BLaER1 (cell line): ENCODE measurements around the gene NFIX.

Source experiments
- H3K27ac ChIP-seq: shearing (Covaris generic); formaldehyde crosslinking; 2 replicates; pipeline ENCODE4 v1.8.1; 2022
- H3K27me3 ChIP-seq: shearing (Covaris generic); formaldehyde crosslinking; 2 replicates; pipeline ENCODE4 v1.8.1; 2022
- H3K36me3 ChIP-seq: shearing (Covaris generic); formaldehyde crosslinking; 2 replicates; pipeline ENCODE4 v1.8.1; 2022
- H3K4me1 ChIP-seq: shearing (Covaris generic); formaldehyde crosslinking; 2 replicates; pipeline ENCODE4 v1.8.1; 2022
- H3K4me2 ChIP-seq: shearing (Covaris generic); formaldehyde crosslinking; 2 replicates; pipeline ENCODE4 v1.8.1; 2022
- H3K4me3 ChIP-seq: shearing (Covaris generic); formaldehyde crosslinking; 2 replicates; pipeline ENCODE4 v1.8.1; 2022
- H3K9ac ChIP-seq: shearing (Covaris generic); formaldehyde crosslinking; 2 replicates; pipeline ENCODE4 v1.8.1; 2022
- H3K9me3 ChIP-seq: shearing (Covaris generic); formaldehyde crosslinking; 2 replicates; pipeline ENCODE4 v1.8.1; 2022
- H4K20me1 ChIP-seq: shearing (Covaris generic); formaldehyde crosslinking; 2 replicates; pipeline ENCODE4 v1.8.1; 2022
- Cebpa-rat ChIP-seq: shearing (Covaris generic); IDR thresholded peaks from 2 replicates; pipeline ENCODE4 v1.8.1; 2022

Gene NFIX

GRCh38 chr19:13099073-13099999 is 104.1 kb downstream of the NFIX start:
- Histone ChIP-seq H3K9ac (peak overlapping the region; percentile 77), H3K4me1 (peaks cover 81% of the 10 kb centered on the region), H3K36me3 (peaks cover 14% of the 10 kb centered on the region), H3K27ac (peak overlapping the region; percentile 84), H3K27me3 (peaks cover 23% of the 10 kb centered on the region; the same call in 1 of the 2 replicates), H4K20me1 (peaks cover 53% of the 10 kb centered on the region), H3K9me3 (no peaks in the 10 kb centered on the region), H3K4me3 (peak overlapping the region; percentile 89), H3K4me2 (peak overlapping the region; percentile 99)
- TF ChIP-seq Cebpa-rat, result no peak

- no peaks in the 10 kb centered on the region for H3K9me3 ChIP-seq
- H3K36me3 ChIP-seq, result peaks cover 14% of the 10 kb centered on the region
- peak overlapping the region; percentile 77 for H3K9ac ChIP-seq
- peaks cover 23% of the 10 kb centered on the region; the same call in 1 of the 2 replicates for H3K27me3 ChIP-seq
- peaks cover 53% of the 10 kb centered on the region for H4K20me1 ChIP-seq
- H3K27ac ChIP-seq, result peak overlapping the region; percentile 84
- peak overlapping the region; percentile 99 for H3K4me2 ChIP-seq
- peak overlapping the region; percentile 89 for H3K4me3 ChIP-seq
- TF ChIP-seq Cebpa-rat, result no peak
- peaks cover 79% of the 10 kb centered on the region for H3K4me1 ChIP-seq
These were observed 104.8 kb downstream of the NFIX start for GRCh38 chr19:13100031-13100588.

- Histone ChIP-seq H4K20me1 (peaks cover 51% of the 10 kb centered on the region), H3K4me1 (peaks cover 80% of the 10 kb centered on the region), H3K4me2 (peak overlapping the region; percentile 99), H3K36me3 (peaks cover 14% of the 10 kb centered on the region), H3K27me3 (peaks cover 23% of the 10 kb centered on the region; the same call in 1 of the 2 replicates), H3K4me3 (peak overlapping the region; percentile 89), H3K9ac (peak overlapping the region; percentile 96), H3K27ac (peak overlapping the region; percentile 98), H3K9me3 (no peaks in the 10 kb centered on the region)
- TF ChIP-seq Cebpa-rat, result no peak
These were observed 105.7 kb downstream of the NFIX start for GRCh38 chr19:13100841-13101589.

GRCh38 chr19:13101590-13102415 is 106.5 kb downstream of the NFIX start:
- Histone ChIP-seq H3K27ac (peak overlapping the region; percentile 98), H3K4me3 (peak overlapping the region; percentile 89), H3K4me2 (peak overlapping the region; percentile 99)

GRCh38 chr19:13102416-13102665 is 107.1 kb downstream of the NFIX start:
- peak overlapping the region; percentile 89 for H3K4me3 ChIP-seq
- H3K4me1 ChIP-seq, result peaks cover 77% of the 10 kb centered on the region
- H4K20me1 ChIP-seq, result peaks cover 38% of the 10 kb centered on the region
- no peaks in the 10 kb centered on the region for H3K9me3 ChIP-seq
- H3K36me3 ChIP-seq, result peaks cover 16% of the 10 kb centered on the region
- peak overlapping the region; percentile 99 for H3K4me2 ChIP-seq
- peak overlapping the region; percentile 96 for H3K9ac ChIP-seq
- no peak for TF ChIP-seq Cebpa-rat
- peaks cover 15% of the 10 kb centered on the region; the same call in 1 of the 2 replicates for H3K27me3 ChIP-seq
- H3K27ac ChIP-seq, result peak overlapping the region; percentile 98

More at GRCh38 chr19:13101590-13102415, 106.5 kb downstream of the NFIX start:
- Histone ChIP-seq H3K9ac (peak overlapping the region; percentile 96), H3K4me1 (peaks cover 78% of the 10 kb centered on the region), H3K36me3 (peaks cover 14% of the 10 kb centered on the region), H4K20me1 (peaks cover 43% of the 10 kb centered on the region), H3K27me3 (peaks cover 19% of the 10 kb centered on the region; the same call in 1 of the 2 replicates), H3K9me3 (no peaks in the 10 kb centered on the region)
- TF ChIP-seq Cebpa-rat, result no peak

- Histone ChIP-seq H3K4me3 (peak within 1 kb of the TSS; percentile 89), H3K27me3 (peaks cover 11% of the 10 kb centered on the region; the same call in 1 of the 2 replicates), H4K20me1 (peaks cover 36% of the 10 kb centered on the region), H3K4me2 (peak within 1 kb of the TSS; percentile 99), H3K27ac (peak within 1 kb of the TSS; percentile 98), H3K4me1 (peaks cover 79% of the 10 kb centered on the region), H3K9me3 (no peaks in the 10 kb centered on the region), H3K9ac (peak within 1 kb of the TSS; percentile 96), H3K36me3 (peaks cover 22% of the 10 kb centered on the region)
- TF ChIP-seq Cebpa-rat, result no peak
These were observed 107.6 kb downstream of the NFIX start, which contains the start of gene LYL1 for GRCh38 chr19:13102666-13103580. LYL1 (minus strand) TSS chr19:13102858; CDS start chr19:13101171, 1,687 bp downstream.

- peaks cover 5% of the 10 kb centered on the region; the same call in 1 of the 2 replicates for H3K27me3 ChIP-seq
- H3K36me3 ChIP-seq, result peaks cover 30% of the 10 kb centered on the region
- peak; percentile 77 for TF ChIP-seq Cebpa-rat
- H3K4me3 ChIP-seq, result peak overlapping the region; percentile 89
- no peaks in the 10 kb centered on the region for H3K9me3 ChIP-seq
- peak overlapping the region; percentile 99 for H3K4me2 ChIP-seq
- H4K20me1 ChIP-seq, result peaks cover 33% of the 10 kb centered on the region
- peak overlapping the region; percentile 98 for H3K27ac ChIP-seq
- peak overlapping the region; percentile 96 for H3K9ac ChIP-seq
- peaks cover 77% of the 10 kb centered on the region for H3K4me1 ChIP-seq
These were observed 108.5 kb downstream of the NFIX start for GRCh38 chr19:13103581-13104359.
